Sigmoid colon (tissue), 7 donors: ENCODE results near the gene MINDY4. TPM values are rescaled to one million over a fixed set of nuclear protein-coding genes. Genes with fewer than 3 reads are reported as not detected.
"Not testable (repeated sequence)": the region's sequence is repeated elsewhere in the genome, so short reads cannot be mapped to it uniquely, and the experiment has no call there.

Source experiments
- DNase-seq: peaks from one replicate; pipeline ENCODE4 v3.0.0-alpha.2; 2019
- H3K27ac ChIP-seq, 4 donors: fragments of 200-600 bp; sonication (generic); one replicate each; pipeline ENCODE4 v1.5.1; 2016 to 2019; ENCODE audit warnings: mild to moderate bottlenecking in 1 of 4
- H3K27me3 ChIP-seq, 3 donors: fragments of 200-600 bp; sonication (generic); one replicate each; pipeline ENCODE4 v1.5.1; 2019; ENCODE audit warnings: mild to moderate bottlenecking in 1 of 3
- H3K36me3 ChIP-seq, 4 donors: fragments of 200-600 bp; sonication (generic); one replicate each; pipeline ENCODE4 v1.5.1; 2016 to 2019
- H3K4me1 ChIP-seq, 4 donors: fragments of 200-600 bp; sonication (generic); one replicate each; pipeline ENCODE4 v1.5.1; 2017 to 2019
- H3K4me3 ChIP-seq, 4 donors: fragments of 200-600 bp; sonication (generic); one replicate each; pipeline ENCODE4 v1.5.1; 2017 to 2019; ENCODE audit warnings: mild to moderate bottlenecking in 2 of 4, moderate library complexity in 1 of 4
- H3K9me3 ChIP-seq, 4 donors: fragments of 200-600 bp in 3 of 4; sonication (generic) in 3 of 4; one replicate each; pipeline versions ENCODE4 v1.5.1 to v1.6.1; 2013 to 2019
- EP300 ChIP-seq, 4 donors: sonication (generic); formaldehyde crosslinking; IDR thresholded peaks; one replicate each; pipeline ENCODE4 v1.6.1; 2017; ENCODE audit warnings: antibody characterized with exemption in 4 of 4
- POLR2A ChIP-seq, 2 donors: fragments of 450-650 bp; IDR thresholded peaks; one replicate each; pipeline ENCODE4 v1.6.1; 2016; ENCODE audit warnings: antibody characterized with exemption in 2 of 2, mild to moderate bottlenecking in 2 of 2, moderate library complexity in 2 of 2
- POLR2AphosphoS5 ChIP-seq, 4 donors: sonication (generic); formaldehyde crosslinking; IDR thresholded peaks; one replicate each; pipeline ENCODE4 v1.6.1; 2017; ENCODE audit warnings: antibody characterized with exemption in 4 of 4
- WGBS, 2 donors: extraction: QIAGEN DNeasy Blood & Tissue Kit; methylation state at CpG; one replicate each; pipeline ENCODE4 v1.1.7; 2013; 5-methylcytosine and 5-hydroxymethylcytosine counted together
- intact Hi-C: fragments of 100-400 bp; cut with DNase I; formaldehyde crosslinking; loops from one replicate; pipeline ENCODE4 v1.15.1; 2023
- polyA plus RNA-seq, 3 donors: library from polyadenylated mRNA; stranded (reverse); fragments of 200-250 nt; gene quantifications; one replicate each; pipeline ENCODE4 v1.2.3, GENCODE V29; 2013
- total RNA-seq, 4 donors: library from RNA; depleted of rRNA; stranded (reverse); fragments of >200 nt; gene quantifications; one replicate each; pipeline ENCODE4 v1.1.0, GENCODE V29; 2016
- TF ChIP-seq, protein P1 (sequence below), 4 experiments: fragments of 450-650 bp in 3 of 4; fragments of 200-600 bp in 1 of 4; IDR thresholded peaks; one replicate each; pipeline ENCODE4 v1.5.1; 2016 to 2019; ENCODE audit warnings: antibody characterized with exemption in 4 of 4, mild to moderate bottlenecking in 3 of 4, moderate library complexity in 2 of 4
- donor health status: healthy with polysubstance abuse.
- donor health status: Bipolar disorder and iron deficiency.
- donor health status: healthy.

Gene MINDY4
- total and polyA plus RNA-seq, 7 donors, result 1.2 to 26.3 (median 9.4) TPM

DNA sequence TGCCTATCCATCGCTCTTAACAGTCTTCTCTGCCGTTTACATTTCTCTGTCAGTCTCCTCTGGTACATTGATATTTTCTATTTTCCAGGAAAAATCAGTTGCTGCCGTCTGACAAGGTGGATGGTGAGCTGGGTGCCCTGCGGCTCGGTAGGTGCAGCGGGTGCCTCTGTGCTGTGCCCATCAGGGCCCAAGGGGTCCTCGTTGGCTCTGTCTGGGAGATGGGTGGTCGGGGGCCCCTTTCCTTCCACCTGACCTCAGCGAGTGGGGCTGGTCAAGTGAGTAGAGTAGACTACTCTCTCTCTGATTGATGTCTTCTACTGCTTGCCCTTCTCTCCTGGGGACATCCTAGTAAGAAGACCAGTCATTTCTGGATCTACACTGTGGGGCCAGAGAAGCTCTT lies 57.4 kb downstream of the MINDY4 start:
- WGBS, 2 donors, result 97% methylated on average over 9 of the region's 9 CpGs
- peaks cover 0 to 4% (median 0%) of the 10 kb centered on the region in 4 donors for H3K9me3 ChIP-seq
- H3K36me3 ChIP-seq, result no peaks in the 10 kb centered on the region
- no peak overlapping the region for H3K27ac ChIP-seq
- H3K4me1 ChIP-seq, result no peaks in the 10 kb centered on the region
- H3K4me3 ChIP-seq, result no peak overlapping the region
- intact Hi-C loops, result no loop called here
- TF ChIP-seq, protein P1, sequence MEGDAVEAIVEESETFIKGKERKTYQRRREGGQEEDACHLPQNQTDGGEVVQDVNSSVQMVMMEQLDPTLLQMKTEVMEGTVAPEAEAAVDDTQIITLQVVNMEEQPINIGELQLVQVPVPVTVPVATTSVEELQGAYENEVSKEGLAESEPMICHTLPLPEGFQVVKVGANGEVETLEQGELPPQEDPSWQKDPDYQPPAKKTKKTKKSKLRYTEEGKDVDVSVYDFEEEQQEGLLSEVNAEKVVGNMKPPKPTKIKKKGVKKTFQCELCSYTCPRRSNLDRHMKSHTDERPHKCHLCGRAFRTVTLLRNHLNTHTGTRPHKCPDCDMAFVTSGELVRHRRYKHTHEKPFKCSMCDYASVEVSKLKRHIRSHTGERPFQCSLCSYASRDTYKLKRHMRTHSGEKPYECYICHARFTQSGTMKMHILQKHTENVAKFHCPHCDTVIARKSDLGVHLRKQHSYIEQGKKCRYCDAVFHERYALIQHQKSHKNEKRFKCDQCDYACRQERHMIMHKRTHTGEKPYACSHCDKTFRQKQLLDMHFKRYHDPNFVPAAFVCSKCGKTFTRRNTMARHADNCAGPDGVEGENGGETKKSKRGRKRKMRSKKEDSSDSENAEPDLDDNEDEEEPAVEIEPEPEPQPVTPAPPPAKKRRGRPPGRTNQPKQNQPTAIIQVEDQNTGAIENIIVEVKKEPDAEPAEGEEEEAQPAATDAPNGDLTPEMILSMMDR (IDR thresholded peaks at IDR 0.05), result no peak
- no peak for TF ChIP-seq POLR2A (IDR thresholded peaks at IDR 0.05)
- no peak for TF ChIP-seq EP300 (IDR thresholded peaks at IDR 0.05)
- no peak for TF ChIP-seq POLR2AphosphoS5 (IDR thresholded peaks at IDR 0.05)
- no peaks in the 10 kb centered on the region for H3K27me3 ChIP-seq
- DNase-seq, result no peak

DNA sequence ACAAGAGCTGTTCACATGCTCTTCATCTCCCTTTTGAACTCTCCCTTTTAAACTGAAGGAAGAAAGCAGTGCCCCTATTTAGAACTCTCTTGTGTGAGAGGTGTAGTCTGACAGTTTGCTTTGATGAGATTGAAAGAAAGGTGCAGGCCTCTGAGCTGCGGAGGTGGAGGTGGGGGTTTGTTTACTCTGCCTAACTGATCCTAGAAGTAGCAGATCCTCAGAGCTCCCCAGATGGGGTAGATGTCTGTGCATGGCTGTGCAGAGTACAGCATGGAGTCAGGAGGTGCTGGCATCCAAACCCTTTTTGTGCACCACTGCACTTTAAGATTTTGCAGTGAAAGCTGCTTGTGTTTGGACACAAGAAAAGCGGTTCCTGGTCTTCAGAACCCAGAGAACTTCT lies 58.3 kb downstream of the MINDY4 start:
- Histone ChIP-seq H3K4me1 (no peaks in the 10 kb centered on the region), H3K9me3 (peaks cover 0 to 7% (median 0%) of the 10 kb centered on the region in 4 donors), H3K4me3 (no peak overlapping the region), H3K36me3 (no peaks in the 10 kb centered on the region), H3K27ac (no peak overlapping the region), H3K27me3 (no peaks in the 10 kb centered on the region)
- no peak for TF ChIP-seq EP300 (IDR thresholded peaks at IDR 0.05)
- no peak for TF ChIP-seq POLR2AphosphoS5 (IDR thresholded peaks at IDR 0.05)
- TF ChIP-seq POLR2A (IDR thresholded peaks at IDR 0.05), result no peak
- TF ChIP-seq, protein P1 (IDR thresholded peaks at IDR 0.05), result no peak
- intact Hi-C loops, result no loop called here
- 72 to 85% methylated on average over 2 of the region's 2 CpGs for WGBS, 2 donors
- DNase-seq, result no peak

DNA sequence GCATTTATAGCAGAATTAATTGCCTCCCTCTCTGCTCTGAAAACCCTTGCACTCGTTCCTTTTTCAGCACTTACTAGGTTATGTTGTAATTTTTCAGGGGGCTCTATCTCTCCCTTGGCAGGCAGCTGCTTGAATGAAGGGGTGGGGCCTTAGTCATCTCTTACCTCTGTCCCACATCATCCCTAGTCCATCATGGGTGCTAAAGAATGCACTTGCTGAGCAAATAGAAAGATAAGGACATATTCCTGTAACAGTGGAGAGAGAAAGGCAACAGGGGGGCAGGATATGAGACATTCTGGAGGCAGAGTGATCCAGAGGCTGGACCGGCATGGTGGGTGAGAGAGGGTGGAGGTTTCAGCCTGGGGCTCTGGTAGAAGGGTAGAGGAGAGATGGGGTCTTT lies 60.0 kb downstream of the MINDY4 start:
- Histone ChIP-seq H3K4me3 (no peak overlapping the region), H3K36me3 (no peaks in the 10 kb centered on the region), H3K4me1 (no peaks in the 10 kb centered on the region)

DNA sequence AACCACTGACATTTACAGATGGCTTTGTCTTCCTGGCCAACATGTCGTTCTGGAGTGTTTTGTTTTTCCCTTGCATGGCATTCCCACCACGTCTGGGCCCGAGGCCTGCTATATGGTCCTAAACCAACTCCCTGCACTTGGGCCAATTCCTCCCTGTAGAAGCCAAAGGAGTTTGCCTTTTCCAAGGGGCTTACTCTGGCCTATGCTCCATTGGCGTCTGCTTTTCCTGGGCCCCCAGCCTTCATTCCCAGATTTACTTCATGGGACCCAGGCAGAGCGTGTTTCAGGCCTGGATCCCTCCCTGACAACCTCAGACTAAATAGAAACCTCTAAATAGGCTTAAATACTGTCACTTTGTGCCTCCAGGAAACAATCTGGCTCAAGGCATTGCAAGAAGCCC lies 60.7 kb downstream of the MINDY4 start:
- no peaks in the 10 kb centered on the region for H3K36me3 ChIP-seq
- no peak for DNase-seq
- peaks cover 0 to 3% (median 1%) of the 10 kb centered on the region in 4 donors for H3K4me1 ChIP-seq
- H3K4me3 ChIP-seq, result no peak overlapping the region
- no peak overlapping the region for H3K27ac ChIP-seq
- H3K9me3 ChIP-seq, result peaks cover 0 to 7% (median 0%) of the 10 kb centered on the region in 4 donors
- H3K27me3 ChIP-seq, result no peaks in the 10 kb centered on the region
- 93 to 94% methylated on average over 5 of the region's 5 CpGs for WGBS, 2 donors
- TF ChIP-seq, protein P1 (IDR thresholded peaks at IDR 0.05), result no peak
- no peak for TF ChIP-seq EP300 (IDR thresholded peaks at IDR 0.05)
- no peak for TF ChIP-seq POLR2A (IDR thresholded peaks at IDR 0.05)
- TF ChIP-seq POLR2AphosphoS5 (IDR thresholded peaks at IDR 0.05), result no peak
- intact Hi-C loops, result no loop called here

More for the DNA sequence above, 60.0 kb downstream of the MINDY4 start:
- peaks cover 0 to 7% (median 0%) of the 10 kb centered on the region in 4 donors for H3K9me3 ChIP-seq
- 86 to 93% methylated on average over 2 of the region's 2 CpGs for WGBS, 2 donors
- intact Hi-C loops, result no loop called here
- H3K27me3 ChIP-seq, result no peaks in the 10 kb centered on the region
- TF ChIP-seq, protein P1 (IDR thresholded peaks at IDR 0.05), result no peak
- TF ChIP-seq EP300 (IDR thresholded peaks at IDR 0.05), result no peak
- no peak for TF ChIP-seq POLR2AphosphoS5 (IDR thresholded peaks at IDR 0.05)
- TF ChIP-seq POLR2A (IDR thresholded peaks at IDR 0.05), result no peak
- no peak overlapping the region for H3K27ac ChIP-seq
- DNase-seq, result no peak

DNA sequence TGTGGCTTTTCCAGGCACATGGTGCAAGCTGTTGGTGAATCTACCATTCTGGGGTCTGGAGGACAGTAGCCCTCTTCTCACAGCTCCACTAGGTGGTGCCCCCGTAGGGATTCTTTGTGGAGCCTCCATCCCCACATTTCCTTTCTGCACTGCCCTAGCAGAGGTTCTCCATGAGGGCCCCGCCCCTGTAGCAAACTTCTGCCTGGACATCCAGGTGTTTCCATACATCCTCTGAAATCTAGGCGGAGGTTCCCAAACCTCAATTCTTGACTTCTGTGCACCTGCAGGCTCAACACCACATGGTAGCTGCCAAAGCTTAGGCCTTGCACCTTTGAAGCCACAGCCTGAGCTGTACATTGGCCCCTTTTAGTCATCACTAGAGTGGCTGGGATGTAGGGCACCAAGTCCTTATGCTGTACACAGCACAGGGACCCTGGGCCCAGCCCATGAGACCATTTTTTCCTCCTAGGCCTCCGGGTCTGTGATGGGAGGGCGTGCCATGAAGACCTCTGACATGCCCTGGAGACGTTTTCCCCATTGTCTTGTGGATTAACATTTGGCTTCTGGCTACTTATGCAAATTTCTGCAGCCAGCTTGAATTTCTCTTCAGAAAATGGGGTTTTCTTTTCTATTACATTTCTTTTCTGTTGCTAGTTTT lies 62.9 kb downstream of the MINDY4 start:
- H3K27ac ChIP-seq, H3K4me3 ChIP-seq, H3K27me3 ChIP-seq, H3K36me3 ChIP-seq, DNase-seq, H3K9me3 ChIP-seq, intact Hi-C loops: not testable (repeated sequence)
- WGBS, 2 donors, result 86 to 87% methylated on average over 6 of the region's 6 CpGs
- H3K4me1 ChIP-seq, result peaks cover 0 to 12% (median 3%) of the 10 kb centered on the region in 4 donors
